Measurements from ENCODE around the gene NDFIP1. TPM values are rescaled to one million over a fixed set of nuclear protein-coding genes. Genes with fewer than 3 reads are reported as not detected.

Gene NDFIP1
- polyA plus RNA-seq, 1 donor: 71.6 TPM

GRCh38 chr5:142170254-142170953, 61.8 kb downstream of the NDFIP1 start:
- Histone ChIP-seq H3K4me3 (ENCODE audit: low read length) (no peak overlapping the region), H3K36me3 (ENCODE audit: control insufficient read depth, insufficient read depth, low read length) (no peaks in the 10 kb centered on the region)
- WGBS (ENCODE audit: insufficient coverage, low lambda C conversion rate): no CpG with 5 or more reads among the region's 6 CpGs

GRCh38 chr5:142171270-142171669, 62.7 kb downstream of the NDFIP1 start:
- no CpG with 5 or more reads among the region's 4 CpGs for WGBS (ENCODE audit: insufficient coverage, low lambda C conversion rate)
- Histone ChIP-seq H3K27me3 (ENCODE audit: control insufficient read depth, insufficient read depth, low read length) (no peaks in the 10 kb centered on the region), H3K9me3 (ENCODE audit: control insufficient read depth, low read depth, low read length) (no peaks in the 10 kb centered on the region), H3K4me1 (ENCODE audit: control insufficient read depth, insufficient read depth, low read length) (peaks cover 13% of the 10 kb centered on the region), H3K36me3 (ENCODE audit: control insufficient read depth, insufficient read depth, low read length) (no peaks in the 10 kb centered on the region), H3K4me3 (ENCODE audit: low read length) (no peak overlapping the region), H3K27ac (ENCODE audit: low read length) (no peak overlapping the region)
- no peak for DNase-seq

More at GRCh38 chr5:142170254-142170953, 61.8 kb downstream of the NDFIP1 start:
- Histone ChIP-seq H3K4me1 (ENCODE audit: control insufficient read depth, insufficient read depth, low read length) (peaks cover 11% of the 10 kb centered on the region), H3K27me3 (ENCODE audit: control insufficient read depth, insufficient read depth, low read length) (no peaks in the 10 kb centered on the region), H3K27ac (ENCODE audit: low read length) (no peak overlapping the region), H3K9me3 (ENCODE audit: control insufficient read depth, low read depth, low read length) (no peaks in the 10 kb centered on the region)
- DNase-seq: no peak

GRCh38 chr5:142175039-142175438, 66.5 kb downstream of the NDFIP1 start:
- Histone ChIP-seq H3K36me3 (ENCODE audit: control insufficient read depth, insufficient read depth, low read length) (no peaks in the 10 kb centered on the region), H3K9me3 (ENCODE audit: control insufficient read depth, low read depth, low read length) (no peaks in the 10 kb centered on the region), H3K4me3 (ENCODE audit: low read length) (no peak overlapping the region), H3K27me3 (ENCODE audit: control insufficient read depth, insufficient read depth, low read length) (no peaks in the 10 kb centered on the region), H3K27ac (ENCODE audit: low read length) (no peak overlapping the region), H3K4me1 (ENCODE audit: control insufficient read depth, insufficient read depth, low read length) (peaks cover 12% of the 10 kb centered on the region)
- no CpG with 5 or more reads among the region's 3 CpGs for WGBS (ENCODE audit: insufficient coverage, low lambda C conversion rate)
- no peak for DNase-seq

- no peaks in the 10 kb centered on the region for H3K27me3 ChIP-seq (ENCODE audit: control insufficient read depth, insufficient read depth, low read length)
- H3K36me3 ChIP-seq (ENCODE audit: control insufficient read depth, insufficient read depth, low read length): no peaks in the 10 kb centered on the region
- DNase-seq: no peak
- no peak overlapping the region for H3K4me3 ChIP-seq (ENCODE audit: low read length)
- no peak overlapping the region for H3K27ac ChIP-seq (ENCODE audit: low read length)
- no CpG with 5 or more reads among the region's 8 CpGs for WGBS (ENCODE audit: insufficient coverage, low lambda C conversion rate)
- H3K4me1 ChIP-seq (ENCODE audit: control insufficient read depth, insufficient read depth, low read length): peaks cover 17% of the 10 kb centered on the region
- H3K9me3 ChIP-seq (ENCODE audit: control insufficient read depth, low read depth, low read length): no peaks in the 10 kb centered on the region
Measured at GRCh38 chr5:142175461-142176142, 67.0 kb downstream of the NDFIP1 start.

- peaks cover 22% of the 10 kb centered on the region for H3K4me1 ChIP-seq (ENCODE audit: control insufficient read depth, insufficient read depth, low read length)
- peak in 1 of 2 donors; percentile 32 for DNase-seq
- H3K27me3 ChIP-seq (ENCODE audit: control insufficient read depth, insufficient read depth, low read length): no peaks in the 10 kb centered on the region
- H3K9me3 ChIP-seq (ENCODE audit: control insufficient read depth, low read depth, low read length): no peaks in the 10 kb centered on the region
- no peak overlapping the region for H3K4me3 ChIP-seq (ENCODE audit: low read length)
- no peak overlapping the region for H3K27ac ChIP-seq (ENCODE audit: low read length)
- H3K36me3 ChIP-seq (ENCODE audit: control insufficient read depth, insufficient read depth, low read length): no peaks in the 10 kb centered on the region
- WGBS (ENCODE audit: insufficient coverage, low lambda C conversion rate): no CpG with 5 or more reads among the region's 2 CpGs
Measured at GRCh38 chr5:142176255-142176654, 67.7 kb downstream of the NDFIP1 start.

GRCh38 chr5:142178651-142179050, 70.1 kb downstream of the NDFIP1 start:
- Histone ChIP-seq H3K9me3 (ENCODE audit: control insufficient read depth, low read depth, low read length) (no peaks in the 10 kb centered on the region), H3K4me1 (ENCODE audit: control insufficient read depth, insufficient read depth, low read length) (peaks cover 36% of the 10 kb centered on the region), H3K27ac (ENCODE audit: low read length) (no peak overlapping the region), H3K27me3 (ENCODE audit: control insufficient read depth, insufficient read depth, low read length) (no peaks in the 10 kb centered on the region), H3K4me3 (ENCODE audit: low read length) (no peak overlapping the region), H3K36me3 (ENCODE audit: control insufficient read depth, insufficient read depth, low read length) (no peaks in the 10 kb centered on the region)
- no peak for DNase-seq
- no CpG with 5 or more reads among the region's 7 CpGs for WGBS (ENCODE audit: insufficient coverage, low lambda C conversion rate)

GRCh38 chr5:142179776-142180387, 71.3 kb downstream of the NDFIP1 start:
- peaks cover 38% of the 10 kb centered on the region for H3K4me1 ChIP-seq (ENCODE audit: control insufficient read depth, insufficient read depth, low read length)
- H3K27me3 ChIP-seq (ENCODE audit: control insufficient read depth, insufficient read depth, low read length): no peaks in the 10 kb centered on the region
- H3K4me3 ChIP-seq (ENCODE audit: low read length): no peak overlapping the region
- H3K36me3 ChIP-seq (ENCODE audit: control insufficient read depth, insufficient read depth, low read length): no peaks in the 10 kb centered on the region
- WGBS (ENCODE audit: insufficient coverage, low lambda C conversion rate): no CpG with 5 or more reads among the region's 6 CpGs
- peak overlapping the region; percentile 75 for H3K27ac ChIP-seq (ENCODE audit: low read length)
- DNase-seq: peak in 1 of 2 donors; percentile 35
- H3K9me3 ChIP-seq (ENCODE audit: control insufficient read depth, low read depth, low read length): no peaks in the 10 kb centered on the region

- no CpG with 5 or more reads among the region's 6 CpGs for WGBS (ENCODE audit: insufficient coverage, low lambda C conversion rate)
- peak; percentile 91 to 95 for DNase-seq
Measured at GRCh38 chr5:142181096-142181495, 72.5 kb downstream of the NDFIP1 start.

GRCh38 chr5:142181547-142182163, 73.1 kb downstream of the NDFIP1 start:
- Histone ChIP-seq H3K36me3 (ENCODE audit: control insufficient read depth, insufficient read depth, low read length) (no peaks in the 10 kb centered on the region), H3K27ac (ENCODE audit: low read length) (peak overlapping the region; percentile 75), H3K9me3 (ENCODE audit: control insufficient read depth, low read depth, low read length) (no peaks in the 10 kb centered on the region), H3K27me3 (ENCODE audit: control insufficient read depth, insufficient read depth, low read length) (no peaks in the 10 kb centered on the region), H3K4me1 (ENCODE audit: control insufficient read depth, insufficient read depth, low read length) (peaks cover 42% of the 10 kb centered on the region), H3K4me3 (ENCODE audit: low read length) (no peak overlapping the region)
- WGBS (ENCODE audit: insufficient coverage, low lambda C conversion rate): no CpG with 5 or more reads among the region's 7 CpGs
- peak in 1 of 2 donors; percentile 78 for DNase-seq

More at GRCh38 chr5:142181096-142181495, 72.5 kb downstream of the NDFIP1 start:
- peak overlapping the region; percentile 75 for H3K27ac ChIP-seq (ENCODE audit: low read length)
- peaks cover 42% of the 10 kb centered on the region for H3K4me1 ChIP-seq (ENCODE audit: control insufficient read depth, insufficient read depth, low read length)
- no peak overlapping the region for H3K4me3 ChIP-seq (ENCODE audit: low read length)
- H3K36me3 ChIP-seq (ENCODE audit: control insufficient read depth, insufficient read depth, low read length): no peaks in the 10 kb centered on the region
- H3K27me3 ChIP-seq (ENCODE audit: control insufficient read depth, insufficient read depth, low read length): no peaks in the 10 kb centered on the region
- no peaks in the 10 kb centered on the region for H3K9me3 ChIP-seq (ENCODE audit: control insufficient read depth, low read depth, low read length)

GRCh38 chr5:142182840-142183239, 74.3 kb downstream of the NDFIP1 start:
- H3K36me3 ChIP-seq (ENCODE audit: control insufficient read depth, insufficient read depth, low read length): no peaks in the 10 kb centered on the region
- H3K9me3 ChIP-seq (ENCODE audit: control insufficient read depth, low read depth, low read length): no peaks in the 10 kb centered on the region
- no peak overlapping the region for H3K4me3 ChIP-seq (ENCODE audit: low read length)
- H3K27me3 ChIP-seq (ENCODE audit: control insufficient read depth, insufficient read depth, low read length): no peaks in the 10 kb centered on the region
- H3K27ac ChIP-seq (ENCODE audit: low read length): peak overlapping the region; percentile 75
- no peak for DNase-seq
- peaks cover 48% of the 10 kb centered on the region for H3K4me1 ChIP-seq (ENCODE audit: control insufficient read depth, insufficient read depth, low read length)
- WGBS (ENCODE audit: insufficient coverage, low lambda C conversion rate): no CpG with 5 or more reads among the region's 5 CpGs

All from large intestine (tissue), 3 donors.